ENCODE measurements around the gene TSPAN15.

TSPAN15 gene

GRCh38 chr10:69451209-69451783 is at the start of gene TSPAN15:
Gene TSPAN15 (plus strand): TSS chr10:69451465. CDS start chr10:69451595, 130 bp downstream.
- peak; percentile 84 for DNase-seq
- in situ Hi-C loops (cut with MboI; ENCODE audit: low pct_unique_long_range_greater_than_20kb, low sequenced_read_pairs), result no loop called here

GRCh38 chr10:69402386-69402785 is 48.9 kb upstream of the TSPAN15 start:
- DNase-seq, result no peak
- in situ Hi-C loops (cut with MboI; ENCODE audit: low pct_unique_long_range_greater_than_20kb, low sequenced_read_pairs), result no loop called here

- no peak for DNase-seq
- in situ Hi-C loops (cut with MboI; ENCODE audit: low pct_unique_long_range_greater_than_20kb, low sequenced_read_pairs), result no loop called here
These were observed 48.2 kb upstream of the TSPAN15 start for GRCh38 chr10:69403066-69403465.

- DNase-seq, result no peak
- in situ Hi-C loops (cut with MboI; ENCODE audit: low pct_unique_long_range_greater_than_20kb, low sequenced_read_pairs), result no loop called here
These were observed 47.7 kb upstream of the TSPAN15 start for GRCh38 chr10:69403519-69403918.

- no peak for DNase-seq
- in situ Hi-C loops (cut with MboI; ENCODE audit: low pct_unique_long_range_greater_than_20kb, low sequenced_read_pairs), result no loop called here
These were observed 46.5 kb upstream of the TSPAN15 start for GRCh38 chr10:69404786-69405185.

GRCh38 chr10:69405221-69405620 is 46.0 kb upstream of the TSPAN15 start:
- in situ Hi-C loops (cut with MboI; ENCODE audit: low pct_unique_long_range_greater_than_20kb, low sequenced_read_pairs), result no loop called here
- no peak for DNase-seq

- DNase-seq, result no peak
- in situ Hi-C loops (cut with MboI; ENCODE audit: low pct_unique_long_range_greater_than_20kb, low sequenced_read_pairs), result no loop called here
These were observed 44.9 kb upstream of the TSPAN15 start for GRCh38 chr10:69406302-69406811.

- in situ Hi-C loops (cut with MboI; ENCODE audit: low pct_unique_long_range_greater_than_20kb, low sequenced_read_pairs), result no loop called here
- no peak for DNase-seq
These were observed 44.3 kb upstream of the TSPAN15 start for GRCh38 chr10:69406816-69407580.

- DNase-seq, result peak; percentile 60
- in situ Hi-C loops (cut with MboI; ENCODE audit: low pct_unique_long_range_greater_than_20kb, low sequenced_read_pairs), result no loop called here
These were observed 43.5 kb upstream of the TSPAN15 start for GRCh38 chr10:69407621-69408301.

GRCh38 chr10:69408318-69409175 is 42.7 kb upstream of the TSPAN15 start:
- in situ Hi-C loops (cut with MboI; ENCODE audit: low pct_unique_long_range_greater_than_20kb, low sequenced_read_pairs), result no loop called here
- DNase-seq, result peak; percentile 86

- in situ Hi-C loops (cut with MboI; ENCODE audit: low pct_unique_long_range_greater_than_20kb, low sequenced_read_pairs), result no loop called here
- no peak for DNase-seq
These were observed 42.1 kb upstream of the TSPAN15 start for GRCh38 chr10:69409176-69409495.

GRCh38 chr10:69409968-69410367 is 41.3 kb upstream of the TSPAN15 start:
- in situ Hi-C loops (cut with MboI; ENCODE audit: low pct_unique_long_range_greater_than_20kb, low sequenced_read_pairs), result loop anchor here (10.0 kb wide), 1 partner anchor 225 kb away; the partner anchor contains the start of gene FAM241B
- peak; percentile 35 for DNase-seq

GRCh38 chr10:69410487-69410886 is 40.8 kb upstream of the TSPAN15 start:
- in situ Hi-C loops (cut with MboI; ENCODE audit: low pct_unique_long_range_greater_than_20kb, low sequenced_read_pairs), result loop anchor here (10.0 kb wide), 1 partner anchor 224 kb away; the partner anchor contains the start of gene FAM241B
- DNase-seq, result no peak

- in situ Hi-C loops (cut with MboI; ENCODE audit: low pct_unique_long_range_greater_than_20kb, low sequenced_read_pairs), result loop anchor here (10.0 kb wide), 1 partner anchor 223 kb away; the partner anchor contains the start of gene FAM241B
- DNase-seq, result no peak
These were observed 39.8 kb upstream of the TSPAN15 start for GRCh38 chr10:69411476-69411875.

GRCh38 chr10:69412232-69412790 is 39.0 kb upstream of the TSPAN15 start:
- DNase-seq, result no peak
- in situ Hi-C loops (cut with MboI; ENCODE audit: low pct_unique_long_range_greater_than_20kb, low sequenced_read_pairs), result loop anchor here (10.0 kb wide), 1 partner anchor 222 kb away; the partner anchor contains the start of gene FAM241B

GRCh38 chr10:69413221-69413865 is 37.9 kb upstream of the TSPAN15 start:
- in situ Hi-C loops (cut with MboI; ENCODE audit: low pct_unique_long_range_greater_than_20kb, low sequenced_read_pairs), result loop anchor here (10.0 kb wide), 1 partner anchor 221 kb away; the partner anchor contains the start of gene FAM241B
- DNase-seq, result peak; percentile 51

- DNase-seq, result no peak
- in situ Hi-C loops (cut with MboI; ENCODE audit: low pct_unique_long_range_greater_than_20kb, low sequenced_read_pairs), result loop anchor here (10.0 kb wide), 1 partner anchor 220 kb away; the partner anchor contains the start of gene FAM241B
These were observed 36.9 kb upstream of the TSPAN15 start for GRCh38 chr10:69414036-69415018.

Measured in KBM-7 (cell line).